NK-92 (cell line): ENCODE measurements around the gene MGLL.

Source experiments
- DNase-seq: peaks from one replicate; lab custom pipeline; 2025; ENCODE audit not compliant: unreplicated experiment; lab: John Stamatoyannopoulos, UW

MGLL gene

GRCh38 chr3:127760361-127760760 lies 62.0 kb downstream of the MGLL start:
- no peak for DNase-seq

GRCh38 chr3:127759826-127760225 lies 62.5 kb downstream of the MGLL start:
- no peak for DNase-seq

GRCh38 chr3:127758013-127758412 lies 64.3 kb downstream of the MGLL start:
- no peak for DNase-seq

- no peak for DNase-seq
Measured at GRCh38 chr3:127755305-127755681, 67.0 kb downstream of the MGLL start.

- no peak for DNase-seq
Measured at GRCh38 chr3:127754411-127755304, 67.7 kb downstream of the MGLL start.

GRCh38 chr3:127753898-127754410 lies 68.4 kb downstream of the MGLL start:
- DNase-seq: no peak

- DNase-seq: no peak
Measured at GRCh38 chr3:127753338-127753737, 69.0 kb downstream of the MGLL start.

- DNase-seq: no peak
Measured at GRCh38 chr3:127751782-127752181, 70.5 kb downstream of the MGLL start.

- no peak for DNase-seq
Measured at GRCh38 chr3:127751163-127751621, 71.1 kb downstream of the MGLL start.

GRCh38 chr3:127750226-127751031 lies 71.9 kb downstream of the MGLL start:
- no peak for DNase-seq

GRCh38 chr3:127749787-127750225 lies 72.5 kb downstream of the MGLL start:
- no peak for DNase-seq

- DNase-seq: no peak
Measured at GRCh38 chr3:127749361-127749760, 73.0 kb downstream of the MGLL start.

GRCh38 chr3:127748754-127749327 lies 73.5 kb downstream of the MGLL start:
- no peak for DNase-seq

GRCh38 chr3:127747751-127748521 lies 74.4 kb downstream of the MGLL start:
- no peak for DNase-seq

- no peak for DNase-seq
Measured at GRCh38 chr3:127747066-127747465, 75.2 kb downstream of the MGLL start.

GRCh38 chr3:127746400-127747057 lies 75.8 kb downstream of the MGLL start:
- no peak for DNase-seq

GRCh38 chr3:127745656-127746399 lies 76.5 kb downstream of the MGLL start:
- DNase-seq: no peak

- DNase-seq: no peak
Measured at GRCh38 chr3:127744875-127745274, 77.4 kb downstream of the MGLL start.

GRCh38 chr3:127744253-127744815 lies 78.0 kb downstream of the MGLL start:
- DNase-seq: no peak
